Measurements from ENCODE around the gene RNF13. TPM values are rescaled to one million over a fixed set of nuclear protein-coding genes. Genes with fewer than 3 reads are reported as not detected.
"Not testable (repeated sequence)": the region's sequence is repeated elsewhere in the genome, so short reads cannot be mapped to it uniquely, and the experiment has no call there.

The RNF13 gene
- total RNA-seq, 2 donors from 2014 or later: 30.6 to 48.0 TPM

DNA sequence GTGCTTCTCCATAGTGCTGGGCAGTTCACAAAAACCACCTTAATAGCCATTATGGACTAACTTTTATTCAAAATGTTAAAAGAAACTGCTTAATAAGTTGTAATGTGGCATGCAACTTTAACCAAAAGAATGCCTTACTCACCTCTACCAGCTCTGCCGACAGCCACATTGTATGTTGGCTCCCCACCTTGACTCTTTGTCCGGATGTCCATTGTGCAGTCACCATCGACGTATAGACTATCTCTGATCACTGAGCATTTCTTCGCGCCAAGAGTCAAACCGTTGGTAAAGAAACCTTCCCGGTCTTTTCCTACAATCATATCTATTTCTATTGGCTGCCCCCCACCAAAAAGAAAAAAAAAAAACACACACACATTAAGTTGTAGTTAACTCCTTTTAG, 155.2 kb downstream of the RNF13 start:
- peaks cover 16% of the 10 kb centered on the region in 2 donors for H3K4me1 Mint-ChIP-seq (ENCODE audit: low read depth in 2 of 2)
- no peak overlapping the region for H3K4me3 Mint-ChIP-seq
- ATAC-seq (no peak), DNase-seq (ENCODE audit: low spot score) (no peak)
- H3K9me3 Mint-ChIP-seq: no peaks in the 10 kb centered on the region
- no peaks in the 10 kb centered on the region for H3K36me3 Mint-ChIP-seq
- no peak overlapping the region for H3K27ac Mint-ChIP-seq
- H3K27me3 Mint-ChIP-seq: peaks cover 14 to 27% of the 10 kb centered on the region in 2 donors

GRCh38 chr3:149969110-149969939, 156.3 kb downstream of the RNF13 start:
- no peaks in the 10 kb centered on the region for H3K9me3 Mint-ChIP-seq
- H3K36me3 Mint-ChIP-seq: no peaks in the 10 kb centered on the region
- peak overlapping the region; percentile 90 for H3K4me3 Mint-ChIP-seq
- DNase-seq (ENCODE audit: low spot score) (no peak), ATAC-seq (no peak)
- peaks cover 16 to 29% of the 10 kb centered on the region in 2 donors for H3K27me3 Mint-ChIP-seq
- peaks cover 16% of the 10 kb centered on the region in 2 donors for H3K4me1 Mint-ChIP-seq (ENCODE audit: low read depth in 2 of 2)
- no peak overlapping the region for H3K27ac Mint-ChIP-seq

DNA sequence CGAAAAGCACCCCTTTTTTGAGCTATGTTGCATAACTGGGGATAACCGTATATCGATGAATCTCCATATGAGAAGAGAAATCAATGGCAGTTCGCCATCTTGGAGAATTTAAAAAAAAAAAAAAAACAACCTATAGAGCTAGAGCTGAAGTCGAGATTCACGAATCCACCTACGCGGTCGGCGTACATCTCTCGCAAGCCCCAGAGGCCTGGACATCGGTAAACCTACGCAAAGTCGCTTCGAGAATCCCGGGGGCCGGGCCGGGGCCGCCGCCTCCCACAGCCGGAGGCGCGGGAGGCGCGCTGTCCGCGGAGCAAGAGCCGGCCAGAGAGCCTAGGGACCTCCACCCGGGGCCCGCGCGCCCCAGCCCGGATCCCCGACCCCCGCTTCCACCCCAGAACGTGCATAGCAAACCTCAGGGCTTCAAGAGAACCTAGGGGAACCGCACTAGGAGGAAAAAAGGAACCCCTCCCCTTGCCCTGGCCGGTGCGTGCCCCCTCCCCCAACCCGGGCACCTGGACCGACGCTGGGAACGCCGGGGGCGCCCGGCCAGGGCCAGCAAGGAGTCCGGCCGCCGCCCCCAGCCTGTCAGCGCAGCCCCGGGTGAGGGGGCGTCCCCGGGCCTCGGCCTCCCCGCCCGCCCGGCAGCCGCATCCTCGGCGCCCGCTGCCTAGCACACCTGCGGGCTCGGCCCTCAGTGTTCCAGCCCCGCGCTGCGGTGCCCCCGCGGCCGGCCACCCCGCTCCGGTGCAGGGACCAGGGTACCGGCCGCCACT, 157.1 kb downstream of the RNF13 start:
- H3K4me3 Mint-ChIP-seq: peak overlapping the region; percentile 90
- no peaks in the 10 kb centered on the region for H3K9me3 Mint-ChIP-seq
- DNase-seq (ENCODE audit: low spot score) (peak; percentile 81), ATAC-seq (peak; percentile 78 to 86)
- H3K36me3 Mint-ChIP-seq: no peaks in the 10 kb centered on the region
- H3K27ac Mint-ChIP-seq: no peak overlapping the region
- H3K4me1 Mint-ChIP-seq (ENCODE audit: low read depth in 2 of 2): peaks cover 16% of the 10 kb centered on the region in 2 donors
- H3K27me3 Mint-ChIP-seq: peaks cover 22 to 38% of the 10 kb centered on the region in 2 donors

DNA sequence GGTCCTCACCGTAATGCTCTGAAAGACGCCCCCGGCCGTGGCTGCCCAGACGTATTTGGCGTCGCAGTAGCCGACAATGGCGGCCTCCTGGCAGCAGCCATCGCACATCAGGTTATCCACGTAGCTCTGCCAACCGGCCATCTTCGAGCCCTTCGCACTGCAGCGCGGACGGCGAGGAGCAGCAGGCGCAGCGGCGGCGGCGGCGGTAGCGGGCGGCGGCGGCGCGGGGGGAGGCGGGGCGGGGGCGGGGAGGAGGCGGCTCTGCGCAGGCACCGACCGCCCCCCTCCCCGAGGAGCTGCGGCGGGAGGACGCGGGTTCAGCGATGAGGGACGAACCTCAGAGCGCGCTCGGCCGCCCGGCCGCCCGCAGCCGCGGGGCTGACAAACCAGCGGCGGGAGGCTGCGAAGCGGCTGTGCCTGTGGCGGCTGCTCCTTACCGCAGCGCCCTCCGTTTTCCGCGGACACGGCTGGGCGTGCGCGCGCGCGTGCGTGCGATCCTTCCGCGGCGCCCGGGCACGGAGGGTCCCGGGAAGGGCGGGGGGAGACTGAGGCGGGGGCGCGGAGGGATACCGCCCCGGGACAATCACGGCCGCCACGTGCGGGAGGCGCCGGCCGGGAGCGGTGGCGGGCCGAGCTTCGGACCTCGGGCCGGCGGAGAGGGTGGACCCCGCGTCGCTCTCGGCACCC, 157.8 kb downstream of the RNF13 start, which contains the start of gene PFN2:
Gene PFN2 (minus strand): TSS at position 180 of the 687 bp plus-strand sequence. CDS start 39 bp downstream, at position 141.
- H3K4me1 Mint-ChIP-seq (ENCODE audit: low read depth in 2 of 2): peaks cover 16% of the 10 kb centered on the region in 2 donors
- H3K27me3 Mint-ChIP-seq: peaks cover 29 to 45% of the 10 kb centered on the region in 2 donors
- peak within 1 kb of the TSS; percentile 90 for H3K4me3 Mint-ChIP-seq
- no peaks in the 10 kb centered on the region for H3K36me3 Mint-ChIP-seq
- DNase-seq (ENCODE audit: low spot score) (peak; percentile 68), ATAC-seq (peak; percentile 79 to 85)
- H3K9me3 Mint-ChIP-seq: no peaks in the 10 kb centered on the region
- H3K27ac Mint-ChIP-seq: peak within 1 kb of the TSS in 1 of 2 donors; percentile 66

DNA sequence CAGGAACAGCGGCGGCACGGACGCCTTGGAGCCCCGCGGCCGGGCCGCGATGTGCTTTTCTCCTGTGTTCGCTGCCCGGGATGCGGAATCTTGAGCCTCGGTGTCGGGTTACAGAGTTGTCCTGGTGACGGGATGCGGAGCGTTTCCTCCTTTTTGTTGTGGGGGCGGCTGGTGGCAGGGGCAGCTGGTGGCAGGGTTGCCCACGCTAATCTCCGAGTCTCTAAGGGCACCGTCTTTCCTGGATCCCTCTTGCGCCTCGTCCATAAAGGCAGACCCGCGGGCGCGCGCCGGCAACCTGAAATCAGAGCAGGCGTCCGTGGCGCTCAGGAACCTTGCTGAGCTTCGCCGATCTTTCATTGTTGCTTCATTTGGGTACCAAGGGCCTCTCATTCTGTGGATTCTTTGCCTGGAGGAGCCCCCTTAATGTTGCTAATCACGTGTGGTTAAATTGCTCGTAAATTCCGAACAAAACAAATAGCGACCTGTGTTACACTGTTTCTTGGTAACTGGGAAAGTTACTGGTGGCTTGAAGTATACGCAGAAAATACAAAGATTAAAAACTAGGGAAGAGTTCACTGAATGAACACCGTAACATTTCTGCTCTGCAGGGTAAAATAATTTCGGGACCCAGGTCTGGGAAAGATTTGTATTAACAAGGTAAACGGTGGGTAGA, 158.5 kb downstream of the RNF13 start:
- no peak for ATAC-seq
- H3K36me3 Mint-ChIP-seq: no peaks in the 10 kb centered on the region
- peak overlapping the region; percentile 86 for H3K4me3 Mint-ChIP-seq
- H3K9me3 Mint-ChIP-seq: no peaks in the 10 kb centered on the region
- H3K27me3 Mint-ChIP-seq: peaks cover 34 to 46% of the 10 kb centered on the region in 2 donors
- DNase-seq (ENCODE audit: low spot score): no peak
- peaks cover 16% of the 10 kb centered on the region in 2 donors for H3K4me1 Mint-ChIP-seq (ENCODE audit: low read depth in 2 of 2)
- peak overlapping the region in 1 of 2 donors; percentile 66 for H3K27ac Mint-ChIP-seq

DNA sequence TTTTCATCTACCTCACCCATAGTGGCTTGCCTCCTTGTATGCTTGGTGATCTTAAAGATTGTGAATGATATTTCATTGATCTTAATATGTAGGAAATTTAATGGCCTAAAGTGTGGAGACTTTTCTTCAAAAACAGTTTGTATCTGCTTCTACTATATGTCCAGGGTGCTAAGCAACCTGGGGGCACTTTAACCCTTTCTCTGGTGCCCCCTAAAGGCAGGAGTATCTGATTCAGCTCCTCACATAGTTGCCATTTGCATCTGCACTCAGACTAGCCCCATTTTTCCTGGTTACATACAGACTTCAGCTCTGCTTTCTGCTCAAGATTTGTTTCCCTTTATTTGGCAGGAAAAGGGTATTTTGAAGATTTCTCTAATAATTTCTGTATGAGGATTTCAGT, 162.9 kb downstream of the RNF13 start:
- ATAC-seq (no peak), DNase-seq (ENCODE audit: low spot score) (no peak)
- Mint-ChIP-seq H3K9me3 (no peaks in the 10 kb centered on the region), H3K36me3 (no peaks in the 10 kb centered on the region), H3K4me3 (no peak overlapping the region), H3K4me1 (ENCODE audit: low read depth in 2 of 2) (peaks cover 6 to 8% of the 10 kb centered on the region in 2 donors), H3K27ac (no peak overlapping the region), H3K27me3 (peaks cover 31 to 53% of the 10 kb centered on the region in 2 donors)

DNA sequence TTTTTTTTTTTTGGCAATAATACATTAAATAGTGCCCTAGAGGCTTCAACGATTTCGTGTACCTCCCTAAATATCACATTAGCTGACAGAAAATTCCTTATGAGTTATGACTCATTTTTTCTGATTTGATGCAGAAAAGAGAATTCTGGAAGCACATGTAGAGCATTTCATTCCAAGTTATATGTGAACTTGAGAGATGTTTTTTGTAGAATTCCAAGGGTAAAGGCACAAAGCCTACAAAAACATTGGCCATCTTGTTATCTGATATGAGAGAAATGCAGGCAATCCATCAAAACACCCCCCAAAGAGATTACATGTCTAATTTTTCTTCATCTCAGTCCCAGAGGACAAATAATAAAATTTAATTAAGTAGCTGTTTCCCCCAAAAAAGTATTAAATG, 164.4 kb downstream of the RNF13 start:
- H3K4me1 Mint-ChIP-seq (ENCODE audit: low read depth in 2 of 2): no peaks in the 10 kb centered on the region
- H3K27ac Mint-ChIP-seq: no peak overlapping the region
- H3K4me3 Mint-ChIP-seq: no peak overlapping the region
- H3K27me3 Mint-ChIP-seq: peaks cover 21 to 42% of the 10 kb centered on the region in 2 donors
- H3K36me3 Mint-ChIP-seq: no peaks in the 10 kb centered on the region
- DNase-seq (ENCODE audit: low spot score): no peak
- ATAC-seq: no peak
- H3K9me3 Mint-ChIP-seq: no peaks in the 10 kb centered on the region

- not testable (repeated sequence) for H3K36me3 Mint-ChIP-seq; H3K4me1 Mint-ChIP-seq (ENCODE audit: low read depth in 2 of 2); H3K4me3 Mint-ChIP-seq; H3K27ac Mint-ChIP-seq; DNase-seq (ENCODE audit: low spot score); H3K9me3 Mint-ChIP-seq
- peak in 1 of 2 donors; percentile 45 for ATAC-seq
- peaks cover 2 to 42% of the 10 kb centered on the region in 2 donors for H3K27me3 Mint-ChIP-seq
These were observed 169.0 kb downstream of the RNF13 start for GRCh38 chr3:149981979-149982378.

GRCh38 chr3:149983053-149983452, 170.0 kb downstream of the RNF13 start:
- ATAC-seq: peak in 1 of 2 donors; percentile 70
- not testable (repeated sequence) for DNase-seq (ENCODE audit: low spot score); H3K9me3 Mint-ChIP-seq; H3K27ac Mint-ChIP-seq; H3K36me3 Mint-ChIP-seq; H3K4me3 Mint-ChIP-seq; H3K4me1 Mint-ChIP-seq (ENCODE audit: low read depth in 2 of 2)
- H3K27me3 Mint-ChIP-seq: peaks cover 2 to 34% of the 10 kb centered on the region in 2 donors

GRCh38 chr3:149983628-149984027, 170.6 kb downstream of the RNF13 start:
- DNase-seq (ENCODE audit: low spot score) (no peak), ATAC-seq (no peak)
- peaks cover 2 to 29% of the 10 kb centered on the region in 2 donors for H3K27me3 Mint-ChIP-seq
- H3K27ac Mint-ChIP-seq: no peak overlapping the region
- H3K36me3 Mint-ChIP-seq: no peaks in the 10 kb centered on the region
- no peak overlapping the region for H3K4me3 Mint-ChIP-seq
- H3K9me3 Mint-ChIP-seq: no peaks in the 10 kb centered on the region
- H3K4me1 Mint-ChIP-seq (ENCODE audit: low read depth in 2 of 2): no peaks in the 10 kb centered on the region

GRCh38 chr3:149989307-149989706, 176.3 kb downstream of the RNF13 start:
- peaks cover 6 to 17% of the 10 kb centered on the region in 2 donors for H3K27me3 Mint-ChIP-seq
- ATAC-seq: no peak

DNA sequence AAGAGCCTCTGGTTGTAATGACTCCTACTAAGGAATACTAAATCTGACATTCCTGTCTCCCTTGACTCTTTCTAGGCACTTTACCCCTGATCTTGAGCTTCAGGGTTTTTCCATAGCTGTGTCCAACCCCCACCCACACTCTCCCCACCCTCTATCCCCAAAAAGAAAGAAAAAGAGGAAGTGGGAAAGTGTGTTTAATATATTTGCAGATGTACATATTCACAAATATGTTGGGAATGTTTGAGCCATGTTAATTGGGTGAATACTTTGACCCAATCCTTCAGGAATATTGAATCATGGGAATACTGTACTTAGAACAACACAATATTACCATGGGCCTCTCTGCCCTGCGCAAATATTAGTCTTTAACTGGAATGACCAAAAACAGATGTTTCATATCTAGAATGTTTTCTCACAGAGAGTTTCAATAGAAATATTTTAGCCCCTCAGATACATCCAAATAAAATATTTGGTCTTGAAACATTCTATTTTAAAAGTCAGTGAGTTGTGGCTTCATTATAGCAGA, 177.5 kb downstream of the RNF13 start:
- H3K4me3 Mint-ChIP-seq: no peak overlapping the region
- H3K27ac Mint-ChIP-seq: no peak overlapping the region
- H3K27me3 Mint-ChIP-seq: peaks cover 5 to 22% of the 10 kb centered on the region in 2 donors
- H3K36me3 Mint-ChIP-seq: peaks cover 7% of the 10 kb centered on the region
- peaks cover 9% of the 10 kb centered on the region for H3K9me3 Mint-ChIP-seq
- DNase-seq (ENCODE audit: low spot score): no peak
- no peaks in the 10 kb centered on the region for H3K4me1 Mint-ChIP-seq (ENCODE audit: low read depth in 2 of 2)
- no peak for ATAC-seq

More at GRCh38 chr3:149989307-149989706, 176.3 kb downstream of the RNF13 start:
- H3K4me3 Mint-ChIP-seq: no peak overlapping the region
- DNase-seq (ENCODE audit: low spot score): no peak
- H3K27ac Mint-ChIP-seq: no peak overlapping the region
- H3K4me1 Mint-ChIP-seq (ENCODE audit: low read depth in 2 of 2): no peaks in the 10 kb centered on the region
- H3K36me3 Mint-ChIP-seq: no peaks in the 10 kb centered on the region
- peaks cover 4% of the 10 kb centered on the region for H3K9me3 Mint-ChIP-seq

Data from natural killer cell treated with Interleukin-12 subunit alpha and Interleukin-12 subunit beta and Interleukin-15 and Interleukin-18, amount 100 ng/mL, for 72 hours (primary cell).